ACC112 (cell line): ENCODE measurements around the gene FBLN1.
"Not testable (repeated sequence)": the region's sequence is repeated elsewhere in the genome, so short reads cannot be mapped to it uniquely, and the experiment has no call there.

Experiments
- H2AFZ ChIP-seq: fragments of 200-600 bp; sonication (generic); one replicate; pipeline ENCODE4 v1.6.0; 2017; ENCODE audit warnings: antibody characterized with exemption, low read length; ENCODE audit not compliant: unreplicated experiment
- H3K27ac ChIP-seq: fragments of 200-600 bp; sonication (generic); 2 replicates; pipeline ENCODE4 v1.5.1; 2014; ENCODE audit warnings: low read depth, mild to moderate bottlenecking, antibody characterized with exemption, low read length, moderate library complexity
- H3K27me3 ChIP-seq: fragments of 200-600 bp; sonication (generic); 2 replicates; pipeline ENCODE4 v1.6.1; 2014; ENCODE audit warnings: mild to moderate bottlenecking, antibody characterized with exemption, low read length, moderate library complexity, mixed read lengths; ENCODE audit not compliant: insufficient read depth
- H3K36me3 ChIP-seq: fragments of 200-600 bp; sonication (generic); 2 replicates; pipeline ENCODE4 v1.6.1; 2016; ENCODE audit warnings: mild to moderate bottlenecking, antibody characterized with exemption, low read length, moderate library complexity, mixed read lengths; ENCODE audit not compliant: insufficient read depth
- H3K4me1 ChIP-seq: fragments of 200-600 bp; sonication (generic); one replicate; pipeline ENCODE4 v1.6.1; 2016; ENCODE audit warnings: low read length, mixed read lengths; ENCODE audit not compliant: insufficient read depth, unreplicated experiment, control insufficient read depth
- H3K4me3 ChIP-seq: fragments of 200-600 bp; sonication (generic); 2 replicates; pipeline ENCODE4 v1.5.1; 2014; ENCODE audit warnings: mild to moderate bottlenecking, low read depth, low read length
- H3K79me2 ChIP-seq: fragments of 200-600 bp; sonication (generic); one replicate; pipeline ENCODE4 v1.6.0; 2016; ENCODE audit warnings: low read length; ENCODE audit not compliant: control insufficient read depth, unreplicated experiment, insufficient read depth

Gene FBLN1

DNA sequence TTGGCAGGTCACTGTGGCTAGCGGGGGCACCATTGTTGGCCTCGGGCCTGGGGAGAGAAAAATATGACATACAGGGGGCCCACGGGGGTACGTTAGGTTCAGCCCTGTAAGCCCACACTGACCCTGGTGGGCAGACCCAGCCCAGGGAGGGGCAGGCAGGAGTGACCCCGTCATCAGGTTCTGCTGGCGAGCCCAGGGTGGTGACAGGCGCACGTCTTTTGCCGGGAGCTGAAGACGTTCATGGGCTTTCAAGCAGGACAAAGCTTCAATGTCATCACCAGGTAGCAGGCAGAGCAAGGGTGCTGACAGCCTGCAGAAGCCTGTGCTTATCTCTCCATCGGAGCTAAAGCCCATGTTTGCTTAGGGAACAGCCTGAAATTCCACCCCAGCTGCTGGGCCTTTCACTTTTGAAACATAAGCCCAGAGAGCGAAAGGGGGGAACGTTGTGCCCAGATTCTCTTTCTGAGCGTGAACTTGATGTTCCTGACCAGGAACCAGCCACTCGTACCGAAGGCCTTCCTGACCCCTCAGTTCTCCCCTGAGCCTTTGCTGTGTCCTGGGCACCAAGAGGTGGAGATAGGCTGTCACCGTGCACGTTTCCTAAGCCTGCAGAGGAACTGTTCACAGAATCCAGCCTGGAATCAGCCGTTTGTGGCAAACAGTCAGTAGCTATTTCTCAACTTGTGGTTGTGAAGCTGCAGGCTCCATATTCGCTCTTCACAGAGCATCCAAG is 94.9 kb downstream of the FBLN1 start:
- Histone ChIP-seq H3K79me2 (no peaks in the 10 kb centered on the region), H3K4me3 (no peak overlapping the region), H3K27me3 (no peaks in the 10 kb centered on the region), H3K27ac (no peak overlapping the region), H3K36me3 (no peaks in the 10 kb centered on the region), H3K4me1 (peaks cover 10% of the 10 kb centered on the region), H2AFZ (no peak overlapping the region)

DNA sequence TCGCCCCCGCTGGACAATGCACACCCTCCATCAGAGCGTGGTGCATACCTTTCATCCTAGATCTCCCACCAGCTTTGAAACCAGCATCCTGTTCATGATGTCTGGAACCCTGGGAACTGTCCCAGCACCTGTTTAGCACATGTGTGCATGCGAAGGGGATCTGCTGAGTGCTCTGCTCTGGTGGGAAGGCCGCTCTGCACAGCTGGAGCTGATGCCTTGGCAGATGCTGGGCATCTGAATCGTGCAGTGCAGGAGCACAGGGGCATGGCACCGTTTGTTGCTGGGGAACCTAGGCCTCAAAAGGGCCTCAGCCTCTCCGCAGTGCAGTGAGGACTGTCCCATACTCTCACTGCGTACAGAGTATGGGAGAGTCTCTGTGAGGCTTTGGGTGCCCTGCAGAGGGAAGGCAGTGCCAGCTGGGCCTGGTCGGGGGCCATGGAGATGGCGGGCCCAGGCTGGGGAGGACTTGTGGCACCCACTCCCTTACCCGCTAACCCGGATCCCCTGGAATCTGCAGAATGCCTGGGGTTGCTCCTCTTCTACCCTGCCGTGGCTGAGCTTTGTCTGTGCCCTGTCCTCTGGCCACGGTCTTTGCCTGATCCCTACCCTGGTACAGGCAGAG is 96.0 kb downstream of the FBLN1 start:
- H3K79me2 ChIP-seq: no peaks in the 10 kb centered on the region
- no peaks in the 10 kb centered on the region for H3K27me3 ChIP-seq
- H3K27ac ChIP-seq: no peak overlapping the region
- peaks cover 17% of the 10 kb centered on the region for H3K4me1 ChIP-seq
- no peak overlapping the region for H3K4me3 ChIP-seq
- H3K36me3 ChIP-seq: no peaks in the 10 kb centered on the region
- H2AFZ ChIP-seq: no peak overlapping the region

- H3K27me3 ChIP-seq: no peaks in the 10 kb centered on the region
- no peak overlapping the region for H3K4me3 ChIP-seq
- H2AFZ ChIP-seq: no peak overlapping the region
- no peaks in the 10 kb centered on the region for H3K36me3 ChIP-seq
- H3K79me2 ChIP-seq: no peaks in the 10 kb centered on the region
- peaks cover 23% of the 10 kb centered on the region for H3K4me1 ChIP-seq
- H3K27ac ChIP-seq: peak overlapping the region; percentile 64; the same call in 1 of the 2 replicates
Observed at GRCh38 chr22:45599836-45600577, 97.3 kb downstream of the FBLN1 start.

DNA sequence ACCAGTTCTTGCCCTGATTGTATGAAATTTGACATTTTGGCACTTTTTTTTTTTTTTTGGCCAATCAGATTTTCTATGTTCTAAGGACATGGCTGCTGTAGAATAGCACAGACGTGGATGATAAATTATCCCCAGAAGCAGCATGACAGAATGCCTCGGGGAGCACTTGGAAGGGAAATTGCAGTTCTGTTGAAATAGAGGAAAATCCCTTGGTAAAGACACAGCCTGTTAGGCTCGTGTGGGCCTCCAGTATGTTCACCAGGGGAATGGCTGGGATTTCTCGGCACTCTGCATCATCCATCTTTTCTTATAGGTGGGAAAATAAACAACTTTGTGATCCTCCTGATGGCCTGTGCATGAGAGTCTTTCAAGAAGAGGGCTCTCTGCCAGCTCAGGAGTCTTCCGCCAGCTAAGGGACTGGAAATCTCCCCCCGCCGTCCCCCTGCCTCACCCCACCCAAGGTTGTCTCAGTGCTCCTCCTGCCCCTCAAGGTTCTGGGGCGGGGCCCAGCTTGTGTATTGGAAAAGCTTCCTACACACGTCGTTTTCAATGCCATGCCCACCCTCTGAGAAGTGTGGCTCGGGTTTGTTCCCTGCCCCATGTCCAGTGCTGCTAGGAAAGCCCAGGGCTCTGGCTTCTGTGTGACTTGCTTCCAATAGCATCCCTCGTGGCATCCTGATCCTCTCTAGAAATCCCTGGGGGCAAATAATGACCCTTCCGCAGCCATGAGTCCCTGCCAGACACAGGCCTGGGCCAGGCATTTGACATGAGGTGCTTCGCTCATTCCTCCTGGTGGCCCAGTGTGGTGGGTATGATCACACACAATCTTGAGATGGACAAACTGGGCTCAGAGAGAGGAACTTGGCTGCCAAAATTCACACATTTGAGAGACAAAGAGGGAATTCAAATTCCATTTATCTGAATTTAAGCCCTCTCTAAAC is 98.4 kb downstream of the FBLN1 start:
- Histone ChIP-seq H3K27ac (peak overlapping the region; percentile 64; the same call in 1 of the 2 replicates), H3K4me1 (peaks cover 23% of the 10 kb centered on the region), H3K79me2 (no peaks in the 10 kb centered on the region), H3K27me3 (no peaks in the 10 kb centered on the region), H3K36me3 (no peaks in the 10 kb centered on the region), H2AFZ (no peak overlapping the region), H3K4me3 (no peak overlapping the region)

- Histone ChIP-seq H3K4me1 (peaks cover 23% of the 10 kb centered on the region), H3K4me3 (no peak overlapping the region), H3K79me2 (no peaks in the 10 kb centered on the region), H3K27ac (no peak overlapping the region), H3K36me3 (no peaks in the 10 kb centered on the region), H2AFZ (no peak overlapping the region), H3K27me3 (no peaks in the 10 kb centered on the region)
Observed at GRCh38 chr22:45602004-45602733, 99.5 kb downstream of the FBLN1 start.

DNA sequence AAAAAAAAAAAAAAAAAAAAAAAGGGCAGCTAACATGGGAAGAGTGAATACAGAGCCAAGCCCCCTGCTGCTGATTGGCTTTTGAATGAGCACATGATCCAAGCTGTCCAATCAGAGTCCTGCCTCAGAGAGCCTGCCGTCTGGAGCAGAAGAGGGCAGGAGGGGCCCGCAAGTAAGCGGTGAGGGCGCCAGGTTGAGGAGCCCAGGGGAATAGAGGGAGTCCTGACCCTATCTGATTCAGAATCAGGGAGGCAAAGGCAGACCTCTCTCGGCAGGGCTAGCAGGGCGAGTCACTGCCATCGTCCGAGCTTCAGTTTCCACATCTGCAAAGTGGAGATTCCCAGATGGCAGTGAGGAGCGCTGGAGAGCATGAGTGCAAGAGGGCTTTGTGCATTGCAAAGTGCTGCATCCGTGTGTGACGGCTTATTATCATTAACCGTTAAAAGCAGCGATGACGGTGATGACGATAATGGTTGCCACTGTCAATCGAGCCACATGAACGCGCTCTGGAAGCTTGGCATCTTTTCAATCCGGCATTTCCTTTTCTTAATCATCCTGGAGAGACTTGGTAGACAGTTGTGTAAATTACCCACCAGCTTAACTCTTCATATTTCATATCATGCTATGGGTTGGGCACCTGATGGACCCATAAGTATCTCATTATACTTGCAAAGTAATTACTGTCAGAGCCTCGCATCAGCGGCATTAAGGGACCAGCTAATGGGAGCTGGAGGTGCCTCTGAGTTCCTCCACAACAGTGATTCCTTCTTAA is 100.3 kb downstream of the FBLN1 start:
- no peaks in the 10 kb centered on the region for H3K36me3 ChIP-seq
- H2AFZ ChIP-seq: no peak overlapping the region
- H3K4me1 ChIP-seq: peaks cover 23% of the 10 kb centered on the region
- H3K27me3 ChIP-seq: no peaks in the 10 kb centered on the region
- no peak overlapping the region; the same call in 1 of the 2 replicates for H3K27ac ChIP-seq
- no peaks in the 10 kb centered on the region for H3K79me2 ChIP-seq
- H3K4me3 ChIP-seq: no peak overlapping the region

GRCh38 chr22:45603619-45604018 is 100.9 kb downstream of the FBLN1 start:
- no peaks in the 10 kb centered on the region for H3K79me2 ChIP-seq
- H3K27me3 ChIP-seq: no peaks in the 10 kb centered on the region
- no peak overlapping the region for H3K4me3 ChIP-seq
- H3K4me1 ChIP-seq: peaks cover 29% of the 10 kb centered on the region
- no peaks in the 10 kb centered on the region for H3K36me3 ChIP-seq
- H2AFZ ChIP-seq: no peak overlapping the region
- peak overlapping the region; percentile 23; the same call in 1 of the 2 replicates for H3K27ac ChIP-seq

GRCh38 chr22:45608045-45608444 is 105.4 kb downstream of the FBLN1 start:
- H3K4me3 ChIP-seq, H2AFZ ChIP-seq, H3K79me2 ChIP-seq, H3K36me3 ChIP-seq, H3K27me3 ChIP-seq: not testable (repeated sequence)
- Histone ChIP-seq H3K4me1 (peaks cover 28% of the 10 kb centered on the region), H3K27ac (peak overlapping the region; percentile 81)

DNA sequence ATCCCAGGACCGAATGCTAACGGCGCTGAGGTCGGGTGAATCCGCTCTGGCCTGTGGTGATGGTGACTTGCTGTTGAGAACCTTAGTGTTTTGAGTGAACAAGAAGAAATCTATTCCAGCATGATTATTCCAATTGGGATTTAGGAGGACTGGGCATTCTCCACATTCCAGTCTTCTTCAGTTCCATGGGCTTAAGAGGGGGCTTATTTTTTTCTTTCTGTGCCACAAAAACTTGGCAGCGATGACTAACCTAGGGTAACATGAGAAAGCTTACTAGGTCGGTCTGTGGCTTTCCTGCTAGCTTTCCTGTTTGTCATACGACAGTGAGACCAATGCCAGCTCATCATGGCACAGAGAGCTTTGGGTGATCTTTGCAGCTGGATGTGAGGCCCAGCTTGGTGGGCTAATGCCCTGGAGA is 106.1 kb downstream of the FBLN1 start:
- H3K27ac ChIP-seq: peak overlapping the region; percentile 81

More for the DNA sequence above, 106.1 kb downstream of the FBLN1 start:
- no peak overlapping the region for H3K4me3 ChIP-seq
- no peaks in the 10 kb centered on the region for H3K79me2 ChIP-seq
- no peak overlapping the region for H2AFZ ChIP-seq
- H3K36me3 ChIP-seq: no peaks in the 10 kb centered on the region
- peaks cover 23% of the 10 kb centered on the region for H3K4me1 ChIP-seq
- no peaks in the 10 kb centered on the region for H3K27me3 ChIP-seq
